ENCODE data around the gene PPP1CA.
A peak's percentile ranks its signal among the peaks of the same experiment; 100 is the strongest.

PPP1CA gene

GRCh38 chr11:67400942-67401494 is 640 bp downstream of the PPP1CA start:
- no peak for DNase-seq

- no peak for DNase-seq
These were observed 1.3 kb downstream of the PPP1CA start for GRCh38 chr11:67400251-67400941.

- DNase-seq, result no peak
These were observed 2.7 kb downstream of the PPP1CA start for GRCh38 chr11:67398661-67399563.

GRCh38 chr11:67397986-67398660 is 3.5 kb downstream of the PPP1CA start:
- no peak for DNase-seq

- no peak for DNase-seq
These were observed 4.1 kb downstream of the PPP1CA start for GRCh38 chr11:67397536-67397935.

- DNase-seq, result no peak
These were observed 4.9 kb downstream of the PPP1CA start for GRCh38 chr11:67396587-67397389.

- DNase-seq, result no peak
These were observed 5.4 kb downstream of the PPP1CA start for GRCh38 chr11:67396259-67396581.

GRCh38 chr11:67395555-67396258 is 6.0 kb downstream of the PPP1CA start:
- no peak for DNase-seq

GRCh38 chr11:67393990-67394389 is 7.7 kb downstream of the PPP1CA start:
- no peak for DNase-seq

GRCh38 chr11:67393437-67393836 is 8.2 kb downstream of the PPP1CA start:
- no peak for DNase-seq

- no peak for DNase-seq
These were observed 9.4 kb downstream of the PPP1CA start for GRCh38 chr11:67392183-67392715.

- peak; percentile 91 for DNase-seq
These were observed 10.1 kb downstream of the PPP1CA start, which contains the start of gene RAD9A for GRCh38 chr11:67391304-67392182. TSS of gene RAD9A (plus strand) at chr11:67391986. CDS start at chr11:67392045, 59 bp downstream.

GRCh38 chr11:67390947-67391303 is 10.7 kb downstream of the PPP1CA start:
- no peak for DNase-seq

- peak; percentile 69 for DNase-seq
These were observed 12.2 kb downstream of the PPP1CA start for GRCh38 chr11:67389477-67389876.

- no peak for DNase-seq
These were observed 14.1 kb downstream of the PPP1CA start for GRCh38 chr11:67387518-67387917.

- no peak for DNase-seq
These were observed 14.6 kb downstream of the PPP1CA start for GRCh38 chr11:67387069-67387468.

GRCh38 chr11:67384851-67385366 is 16.7 kb downstream of the PPP1CA start:
- DNase-seq, result no peak

- DNase-seq, result peak; percentile 84
These were observed 19.2 kb downstream of the PPP1CA start for GRCh38 chr11:67382276-67383136.
